GM21526 (cell line): ENCODE measurements around the gene ARID5B.

Experiments used
- ATAC-seq: cut with Tn5 transposase; IDR thresholded peaks from one replicate; pipeline ENCODE4 v1.9.1; 2021; ENCODE audit warnings: moderate library complexity; ENCODE audit not compliant: unreplicated experiment, low FRiP score

Gene ARID5B

DNA sequence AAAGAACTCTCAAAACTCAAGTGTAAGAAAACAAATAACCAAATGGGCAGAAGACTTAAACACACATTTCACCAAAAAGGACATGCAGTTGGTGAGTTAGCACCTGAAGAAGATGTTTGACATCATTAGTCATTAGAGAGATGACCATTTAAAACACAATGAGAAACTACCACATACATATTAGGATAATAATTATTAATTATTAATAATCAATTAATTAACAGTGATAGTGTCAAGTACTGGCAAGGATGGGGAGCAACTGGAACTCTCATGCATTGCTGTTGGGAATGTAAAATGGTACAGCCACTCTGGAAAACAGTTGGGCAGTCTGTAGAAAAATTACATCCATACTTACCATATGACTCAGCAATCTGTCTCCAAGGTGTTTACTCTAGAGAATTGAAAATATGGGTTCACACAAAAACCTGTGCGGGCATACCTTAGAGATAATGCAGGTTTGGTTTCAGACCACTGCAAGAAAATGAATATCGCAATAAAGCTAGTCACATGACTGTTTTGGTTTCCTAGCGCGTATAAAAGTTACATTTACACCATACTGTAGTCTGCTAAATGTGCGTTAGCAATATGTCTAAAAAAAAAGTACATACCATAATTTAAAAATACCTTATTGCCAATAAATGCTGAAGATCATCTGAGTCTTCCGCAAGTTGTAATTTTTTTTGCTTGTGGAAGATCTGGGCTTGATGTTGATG, 30.3 kb downstream of the ARID5B start:
- ATAC-seq, result no peak

DNA sequence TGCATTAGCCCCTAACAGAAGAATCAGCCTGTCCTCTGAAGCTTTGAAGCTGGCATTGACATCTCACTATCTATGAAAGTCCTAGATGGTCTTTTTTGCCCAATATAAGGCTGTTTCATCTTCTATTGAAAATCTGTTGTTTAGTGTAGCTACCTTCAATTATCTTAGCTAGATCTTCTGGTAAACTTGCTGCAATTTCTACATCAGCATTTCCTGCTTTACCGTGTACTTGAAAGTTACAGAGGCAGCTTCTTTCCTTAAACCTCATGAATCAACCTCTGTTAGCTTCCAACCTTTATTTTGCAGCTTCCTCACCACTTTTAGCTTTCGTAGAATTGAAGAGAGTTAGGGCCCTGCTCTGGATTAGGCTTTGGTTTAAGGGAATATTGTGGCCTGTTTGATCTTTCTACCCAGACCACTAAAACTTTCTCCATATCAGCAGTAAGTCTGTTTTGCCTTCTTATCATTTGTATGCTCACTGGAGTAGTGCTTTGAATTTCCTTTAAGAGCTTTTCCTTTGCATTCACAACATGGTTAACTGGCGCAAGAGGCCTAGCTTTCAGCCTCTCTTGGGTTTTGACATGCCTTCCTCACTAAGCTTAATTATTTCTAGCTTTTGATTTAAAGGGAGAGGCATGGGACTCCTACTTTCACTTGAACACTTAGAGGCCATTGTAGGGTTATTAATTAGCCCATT, 32.5 kb downstream of the ARID5B start:
- no peak for ATAC-seq

DNA sequence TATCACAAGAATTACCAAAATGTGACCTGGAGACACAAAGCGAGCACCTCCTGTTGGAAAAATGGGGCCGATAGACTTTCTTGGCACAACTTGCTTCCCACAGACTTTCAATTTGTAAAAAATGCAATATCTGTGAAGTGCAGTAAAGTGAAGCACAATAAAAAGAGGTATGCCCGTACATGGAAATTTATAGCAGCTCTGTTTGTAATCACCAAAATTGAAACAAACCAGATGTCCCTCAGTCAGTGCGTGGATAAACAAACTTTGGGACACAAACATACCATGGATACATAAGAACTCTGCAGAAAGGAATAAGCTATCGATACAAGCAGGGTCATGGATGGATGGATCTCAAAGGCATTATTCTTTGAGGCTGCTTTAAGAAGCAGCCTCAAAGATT, 33.6 kb downstream of the ARID5B start:
- ATAC-seq, result no peak

DNA sequence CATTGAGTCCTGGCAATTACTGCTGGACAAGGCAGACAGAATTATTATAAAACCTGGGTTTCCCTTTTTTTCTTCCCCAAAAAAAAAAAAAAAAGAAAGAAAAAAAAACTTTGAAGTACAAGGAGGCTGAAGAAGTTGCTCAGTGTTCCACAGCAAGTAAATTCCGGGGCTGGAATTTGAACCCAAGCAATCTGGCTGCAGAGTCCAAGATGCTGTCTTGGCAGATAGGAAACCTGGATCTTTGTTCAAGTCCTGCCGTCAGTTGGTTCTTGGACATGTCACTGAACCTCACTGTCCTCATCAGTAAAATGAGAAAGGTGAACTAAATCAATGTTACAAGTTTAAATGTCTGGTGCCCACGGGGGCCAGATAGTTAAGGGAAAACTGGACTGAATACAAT, 35.3 kb downstream of the ARID5B start:
- ATAC-seq, result no peak

DNA sequence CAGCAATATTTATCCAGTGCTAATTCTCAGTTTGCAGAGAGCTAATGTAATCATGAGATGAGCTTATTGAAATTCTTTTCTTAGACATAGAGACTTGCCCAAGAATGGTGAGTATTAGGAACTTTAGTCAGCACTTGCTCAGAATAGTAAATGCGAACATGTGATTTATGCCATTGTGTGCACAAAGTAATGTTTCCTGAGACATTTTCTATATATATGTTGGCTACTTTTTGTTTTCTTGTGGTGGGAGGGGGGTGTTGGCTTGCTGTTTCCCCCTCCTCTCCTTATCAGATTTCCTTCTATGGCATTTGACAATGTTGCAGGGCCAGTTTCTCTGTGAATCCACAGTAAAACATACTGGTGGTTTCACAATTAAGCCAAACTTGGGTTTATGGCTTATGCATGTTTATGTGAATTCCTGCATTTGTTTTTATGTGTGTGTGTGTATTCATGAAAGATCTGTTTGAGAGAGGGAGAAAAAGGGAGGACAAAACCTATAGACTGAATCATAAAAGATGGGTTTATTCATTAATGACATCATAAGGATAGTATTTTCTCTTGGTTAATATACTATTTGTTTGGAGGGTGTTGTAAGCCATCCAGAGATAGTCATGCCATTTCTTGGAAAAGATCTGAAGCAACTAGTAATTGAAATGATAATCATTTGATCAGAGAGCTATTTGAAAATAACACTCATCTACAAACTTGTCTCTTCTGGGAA, 36.3 kb downstream of the ARID5B start:
- ATAC-seq, result no peak

DNA sequence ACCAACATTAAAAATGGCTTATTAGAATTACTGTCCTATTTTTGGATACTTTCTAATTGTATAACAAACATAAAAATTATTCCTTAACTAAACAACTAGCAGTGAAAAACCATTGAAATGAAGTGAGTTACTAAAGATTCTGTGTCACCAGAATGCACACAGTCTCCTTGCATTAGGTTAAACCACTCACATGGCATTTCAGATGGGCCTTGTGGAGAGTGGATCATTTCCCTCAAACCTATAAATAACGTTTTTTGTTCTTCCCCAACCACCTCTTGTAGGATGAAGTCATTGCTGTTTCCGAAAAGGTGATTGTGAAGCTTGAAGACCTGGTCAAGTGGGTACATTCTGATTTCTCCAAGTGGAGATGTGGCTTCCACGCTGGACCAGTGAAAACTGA, 38.4 kb downstream of the ARID5B start:
- ATAC-seq, result no peak

DNA sequence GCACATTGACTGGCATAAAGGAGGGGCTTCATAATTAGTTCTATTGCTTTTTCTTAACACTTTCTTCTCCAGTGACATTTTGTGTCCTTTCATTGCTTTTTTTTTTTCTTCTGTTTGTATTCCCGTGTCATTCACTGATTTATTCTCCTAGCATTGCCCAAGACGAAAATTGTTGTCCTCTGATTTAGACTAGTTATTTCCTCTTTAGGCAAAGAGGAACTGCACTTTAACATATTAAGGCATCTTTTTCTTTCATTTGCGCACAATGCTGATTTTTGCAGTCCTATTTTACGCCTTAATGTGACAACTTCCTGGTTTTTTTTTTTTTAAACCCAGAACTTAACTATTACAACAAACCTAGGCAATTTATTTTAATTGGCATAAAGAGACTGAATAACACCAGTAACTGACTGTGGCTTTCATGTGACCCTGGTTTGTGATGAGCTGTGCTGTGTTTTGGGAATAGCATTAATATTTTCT, 39.7 kb downstream of the ARID5B start:
- ATAC-seq, result no peak

DNA sequence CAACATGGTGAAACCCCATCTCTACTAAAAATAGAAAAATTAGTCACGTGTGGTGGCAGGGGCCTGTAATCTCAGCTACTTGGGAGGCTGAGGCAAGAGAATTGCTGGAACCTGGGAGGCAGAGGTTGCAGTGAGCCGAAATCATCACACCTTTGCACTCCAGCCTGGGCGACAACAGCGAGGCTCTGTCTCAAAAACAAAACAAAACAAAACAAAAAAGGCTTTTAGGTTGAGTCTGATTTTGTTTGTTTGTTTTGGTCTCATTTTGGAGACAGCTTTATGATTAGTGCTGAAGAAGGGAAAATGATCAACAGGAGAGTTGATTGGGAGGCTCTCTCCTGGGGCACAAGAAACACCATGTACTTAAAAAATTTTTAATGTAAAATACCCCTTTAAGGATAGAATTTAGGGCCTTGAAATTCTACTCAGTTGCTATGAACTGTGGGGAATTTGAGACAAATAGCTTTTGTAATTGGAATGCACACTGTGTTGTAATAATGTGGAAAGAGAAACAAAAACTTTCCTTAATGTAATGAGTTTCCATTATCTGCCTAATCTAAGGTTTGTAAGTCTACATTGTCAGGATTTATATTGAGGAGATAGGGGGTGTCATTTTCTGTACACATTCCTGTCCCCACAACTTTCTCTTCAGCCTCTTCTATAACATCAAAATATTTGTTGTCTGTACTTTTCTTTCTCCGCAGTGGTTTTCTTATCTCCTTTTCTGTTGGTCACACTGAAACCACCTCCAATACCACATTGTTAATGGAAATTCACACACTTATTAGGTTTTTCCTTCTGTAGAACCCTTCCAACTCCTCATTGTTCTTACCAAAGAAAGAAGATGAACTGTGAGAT, 41.3 kb downstream of the ARID5B start:
- no peak for ATAC-seq

DNA sequence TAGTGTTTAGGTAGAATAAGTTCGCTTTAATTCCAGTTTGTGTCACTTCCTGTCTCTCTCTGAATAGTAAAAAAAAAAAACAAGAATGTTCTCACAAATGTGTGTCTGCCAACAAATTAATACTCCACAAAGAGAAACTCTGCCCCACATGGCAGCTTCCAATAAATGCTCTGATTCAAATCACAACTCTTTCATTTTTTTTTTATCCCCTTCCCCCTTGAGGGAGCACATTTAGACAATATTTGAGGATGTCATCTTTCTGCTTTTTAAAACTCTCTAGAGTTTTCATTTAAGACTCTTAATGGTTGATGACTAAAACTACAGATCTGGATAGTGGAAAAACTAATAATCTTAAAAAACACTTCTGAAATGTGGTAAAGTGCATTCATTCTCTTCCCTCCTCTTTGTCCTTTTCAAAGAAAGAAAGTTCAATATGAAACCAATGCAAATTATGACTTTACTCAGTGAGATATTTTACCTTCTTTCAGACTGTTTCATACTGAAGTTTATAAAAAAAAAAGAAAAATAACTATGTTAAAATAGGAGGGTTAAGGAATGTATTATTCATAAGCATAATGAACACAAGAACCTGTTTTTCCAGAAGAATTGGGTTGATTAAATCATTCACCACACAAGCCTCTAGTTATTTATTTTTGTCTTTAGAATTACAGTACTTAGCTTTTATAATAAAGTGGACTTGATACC, 42.3 kb downstream of the ARID5B start:
- ATAC-seq, result no peak

DNA sequence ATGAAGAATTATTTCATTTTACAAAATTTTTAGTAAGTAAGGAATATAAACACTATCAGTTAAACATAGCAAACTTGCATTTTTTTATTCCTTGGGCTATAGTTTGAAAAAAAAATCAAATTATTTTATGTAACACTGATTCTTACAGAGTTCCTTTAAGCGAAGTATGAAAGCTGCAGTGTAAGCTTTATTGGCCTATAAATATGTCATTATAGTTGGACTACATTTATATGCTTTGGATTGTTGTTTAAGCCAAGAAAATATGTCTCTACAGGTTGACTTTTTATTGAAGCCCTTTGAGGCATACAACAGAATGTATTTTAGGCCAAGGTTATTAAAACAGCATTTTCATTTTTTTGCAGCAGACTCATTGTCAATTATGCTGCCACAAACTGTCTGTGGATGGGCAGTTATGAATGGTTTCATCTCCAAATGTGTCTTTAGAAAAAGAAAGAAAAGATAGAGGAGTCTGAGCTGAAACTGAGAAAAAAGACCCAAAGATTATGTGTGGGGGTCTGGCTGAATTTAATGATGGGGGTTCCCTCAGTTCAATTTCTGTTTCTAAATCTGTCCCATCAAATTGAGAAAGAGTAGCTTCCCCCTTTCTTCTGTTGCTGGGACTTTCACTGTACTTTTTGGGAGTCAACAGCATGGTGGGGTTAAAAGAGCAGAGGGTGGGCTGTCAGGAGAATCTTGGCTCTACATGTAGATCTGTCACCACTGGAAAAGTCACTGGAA, 43.1 kb downstream of the ARID5B start:
- ATAC-seq, result no peak

DNA sequence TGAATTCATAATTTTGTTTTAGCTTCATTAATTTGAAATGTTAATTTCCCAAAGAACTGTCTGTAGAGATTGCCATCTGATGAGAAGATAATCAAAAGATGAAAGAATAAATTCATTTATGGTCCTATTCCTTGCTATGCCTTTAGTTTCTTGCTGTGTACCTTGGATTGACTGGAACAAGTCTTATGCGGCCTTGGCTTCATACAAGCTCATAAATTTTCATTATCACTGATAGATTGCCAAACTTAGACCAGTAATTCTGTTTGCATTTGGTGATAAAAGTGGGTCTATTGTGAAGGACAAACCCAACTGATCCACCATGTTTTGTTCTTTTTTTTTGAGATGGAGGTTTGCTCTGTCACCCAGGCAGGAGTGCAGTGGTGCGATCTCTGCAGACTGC, 48.2 kb downstream of the ARID5B start:
- ATAC-seq, result no peak

DNA sequence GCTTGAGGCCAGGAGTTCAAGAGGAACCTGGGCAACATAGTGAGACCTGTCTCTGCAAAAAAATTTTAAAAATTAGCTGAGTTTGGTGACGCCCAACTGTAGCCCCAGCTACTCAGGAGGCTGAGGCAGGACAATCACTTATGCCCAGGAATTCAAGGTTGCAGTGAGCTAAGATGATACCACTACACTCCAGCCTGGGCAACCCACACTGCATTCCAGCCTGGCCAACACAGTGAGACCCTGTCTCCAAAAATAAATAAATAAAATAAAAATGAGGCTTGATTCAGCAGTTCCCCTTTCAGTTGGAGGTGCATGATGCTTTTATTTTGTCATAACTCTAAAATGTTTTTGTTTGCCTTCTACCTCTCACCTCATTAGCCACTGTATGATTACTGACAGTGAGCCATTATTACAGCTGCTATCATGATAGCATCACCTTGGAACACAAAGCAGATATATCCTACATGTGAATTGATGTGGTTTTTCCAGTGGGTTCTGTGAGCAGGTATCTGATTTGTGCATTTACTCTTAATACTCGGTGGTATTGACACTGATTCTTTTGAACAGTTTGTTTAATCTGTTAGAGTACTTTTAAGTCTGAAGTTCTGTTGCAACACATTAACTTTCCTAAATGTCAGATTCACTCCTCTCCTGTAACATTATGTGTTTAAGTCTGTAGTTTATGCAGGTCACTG, 49.1 kb downstream of the ARID5B start:
- no peak for ATAC-seq

DNA sequence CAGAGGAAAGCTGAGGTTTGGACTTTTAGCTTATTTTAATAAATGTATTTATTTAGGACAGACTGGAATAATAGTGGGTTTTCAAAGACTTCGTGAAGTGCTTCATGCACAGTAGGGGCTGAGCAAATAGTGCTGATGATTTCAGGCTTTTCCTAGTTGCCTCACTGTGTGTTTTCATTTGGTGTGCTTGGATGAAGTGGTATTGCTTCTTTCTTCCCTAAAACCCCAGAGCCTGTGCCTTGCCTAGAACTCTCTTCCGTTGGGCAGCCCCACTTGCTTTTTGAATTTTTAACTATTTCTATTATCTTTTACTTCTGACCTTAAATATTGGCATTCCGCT, 49.6 kb downstream of the ARID5B start:
- no peak for ATAC-seq

DNA sequence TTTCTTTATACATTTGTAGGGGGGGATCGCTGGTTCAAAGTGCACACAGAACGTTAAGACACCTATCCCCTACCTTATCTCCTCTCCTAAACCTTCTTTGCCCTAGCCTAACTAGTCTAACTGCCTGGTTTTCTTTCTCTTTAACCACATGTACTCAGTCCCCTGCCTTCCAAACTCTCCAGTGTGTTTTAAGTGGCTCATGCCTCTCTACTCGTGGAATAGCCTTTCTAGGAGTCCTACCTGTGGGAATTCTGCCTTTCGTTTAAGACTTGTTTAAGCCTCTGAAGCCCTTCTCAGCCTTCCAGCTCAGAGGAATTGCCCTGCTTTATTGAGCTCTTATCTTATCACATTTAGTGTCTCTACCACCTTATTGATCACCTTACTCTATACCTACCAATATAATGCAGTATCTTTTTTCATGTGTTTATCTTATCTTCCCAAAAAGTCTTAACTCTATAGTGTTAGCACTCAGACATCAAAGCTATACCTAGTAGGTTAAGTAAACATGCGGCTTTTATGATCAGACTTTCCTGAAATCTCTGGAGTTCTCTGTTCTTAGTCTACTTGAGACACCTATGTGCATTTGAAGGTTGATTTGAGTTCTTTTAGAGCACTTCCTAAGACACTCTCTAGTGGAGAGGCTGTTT, 50.7 kb downstream of the ARID5B start:
- no peak for ATAC-seq

DNA sequence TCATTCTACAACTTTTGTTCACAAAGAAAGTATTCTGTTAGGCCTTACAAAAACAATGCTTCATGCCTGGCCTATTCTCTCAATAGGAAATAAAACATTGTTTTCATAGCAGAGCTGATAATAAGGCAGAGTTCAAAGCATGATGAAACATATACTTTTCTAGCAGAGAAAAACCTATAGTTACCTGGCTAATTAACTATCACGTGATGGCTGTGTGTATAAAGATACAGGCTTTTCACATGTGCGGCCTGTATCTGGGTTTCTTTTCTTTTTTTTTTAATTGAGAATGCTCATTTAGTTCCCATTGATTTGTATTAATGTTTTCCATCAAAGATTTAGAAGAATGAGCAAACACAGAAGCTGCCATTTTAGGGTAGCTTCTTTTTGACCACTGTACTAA, 51.7 kb downstream of the ARID5B start:
- ATAC-seq, result no peak

DNA sequence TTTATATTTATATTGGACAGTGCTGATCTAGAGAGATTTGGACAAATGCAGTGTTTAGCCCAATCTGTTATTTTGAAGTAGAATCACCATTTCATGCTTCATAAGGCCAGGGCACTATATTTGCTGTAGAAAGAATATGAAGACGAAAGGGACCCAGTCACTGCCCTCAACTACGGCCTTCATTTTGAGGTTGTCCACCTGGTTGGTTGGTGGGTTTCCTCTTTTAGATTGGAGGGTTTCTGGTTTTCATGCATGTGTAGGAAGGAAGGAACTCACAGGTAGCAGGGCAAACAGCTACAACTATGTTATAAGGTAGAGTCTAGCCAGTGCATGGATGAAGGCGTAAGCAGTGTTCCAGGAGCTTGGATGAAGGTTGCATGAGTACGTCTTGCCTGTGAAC, 56.3 kb downstream of the ARID5B start:
- ATAC-seq, result no peak

DNA sequence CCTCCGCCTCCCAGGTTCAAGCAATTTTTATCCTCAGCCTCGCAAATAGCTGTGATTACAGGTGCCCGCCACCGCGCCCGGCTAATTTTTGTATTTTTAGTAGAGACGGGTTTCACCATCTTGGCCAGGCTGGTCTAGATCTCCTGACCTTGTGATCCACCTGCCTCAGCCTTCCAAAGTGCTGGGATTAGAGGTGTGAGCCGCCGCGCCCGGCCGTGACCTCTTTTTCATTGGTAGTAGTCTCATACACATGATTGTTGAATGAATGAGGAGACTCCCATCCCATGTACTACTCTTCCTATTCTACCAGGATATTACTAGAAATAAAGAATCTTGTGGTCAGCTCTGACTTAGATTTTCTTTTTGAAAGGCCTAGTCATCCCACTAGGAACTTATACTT, 56.8 kb downstream of the ARID5B start:
- ATAC-seq, result no peak

DNA sequence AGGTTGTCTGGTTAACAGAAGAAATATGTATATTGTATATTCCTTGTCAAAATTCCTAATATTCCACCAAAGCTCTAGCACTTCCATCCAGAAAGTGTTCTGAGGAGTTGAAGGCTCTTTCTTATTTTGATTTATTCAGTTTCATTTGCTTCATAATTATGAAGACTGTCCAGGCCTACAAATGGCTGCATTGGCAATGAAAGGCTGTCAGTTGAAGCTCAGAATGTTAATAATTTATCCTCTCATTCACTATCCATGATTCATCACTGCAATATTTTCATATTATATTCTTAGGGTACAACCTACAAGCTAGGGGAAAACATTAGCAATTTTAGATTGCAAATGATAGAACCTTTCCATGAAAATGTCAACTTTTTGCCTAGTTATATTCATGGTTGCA, 57.3 kb downstream of the ARID5B start:
- no peak for ATAC-seq
